Measurements from ENCODE around the gene STS.

STS gene

GRCh38 chrX:7191681-7192110 lies 44.2 kb downstream of the STS start:
- Histone ChIP-seq H3K27me3 (ENCODE audit: control insufficient read depth in 1 of 2, insufficient read depth in 2 of 2, low read length in 2 of 2) (no peaks in the 10 kb centered on the region), H3K4me3 (ENCODE audit: low read depth in 1 of 2, low read length in 2 of 2) (no peak overlapping the region), H3K9ac (ENCODE audit: low read length) (no peak overlapping the region), H3K4me1 (ENCODE audit: insufficient read depth, low read length) (no peaks in the 10 kb centered on the region), H3K27ac (ENCODE audit: low read depth, low read length) (no peak overlapping the region), H3K9me3 (ENCODE audit: low read length) (no peaks in the 10 kb centered on the region), H3K36me3 (ENCODE audit: insufficient read depth, low read length) (no peaks in the 10 kb centered on the region)

- H3K4me1 ChIP-seq (ENCODE audit: insufficient read depth, low read length): no peaks in the 10 kb centered on the region
- no peak overlapping the region for H3K27ac ChIP-seq (ENCODE audit: low read depth, low read length)
Measured at GRCh38 chrX:7192871-7193270, 45.4 kb downstream of the STS start.

GRCh38 chrX:7194606-7195005 lies 47.1 kb downstream of the STS start:
- Histone ChIP-seq H3K36me3 (ENCODE audit: insufficient read depth, low read length) (no peaks in the 10 kb centered on the region), H3K9ac (ENCODE audit: low read length) (no peak overlapping the region), H3K27me3 (ENCODE audit: control insufficient read depth in 1 of 2, insufficient read depth in 2 of 2, low read length in 2 of 2) (no peaks in the 10 kb centered on the region), H3K4me1 (ENCODE audit: insufficient read depth, low read length) (no peaks in the 10 kb centered on the region), H3K9me3 (ENCODE audit: low read length) (no peaks in the 10 kb centered on the region), H3K27ac (ENCODE audit: low read depth, low read length) (no peak overlapping the region), H3K4me3 (ENCODE audit: low read depth in 1 of 2, low read length in 2 of 2) (no peak overlapping the region)

More at GRCh38 chrX:7192871-7193270, 45.4 kb downstream of the STS start:
- no peaks in the 10 kb centered on the region for H3K27me3 ChIP-seq (ENCODE audit: control insufficient read depth in 1 of 2, insufficient read depth in 2 of 2, low read length in 2 of 2)
- no peaks in the 10 kb centered on the region for H3K36me3 ChIP-seq (ENCODE audit: insufficient read depth, low read length)
- no peaks in the 10 kb centered on the region for H3K9me3 ChIP-seq (ENCODE audit: low read length)
- no peak overlapping the region for H3K4me3 ChIP-seq (ENCODE audit: low read depth in 1 of 2, low read length in 2 of 2)
- H3K9ac ChIP-seq (ENCODE audit: low read length): no peak overlapping the region
